HG02885 (cell line): ENCODE measurements around the gene UNK.
"Not testable (repeated sequence)": the region's sequence is repeated elsewhere in the genome, so short reads cannot be mapped to it uniquely, and the experiment has no call there.

Experiments
- ATAC-seq: cut with Tn5 transposase; IDR thresholded peaks from one replicate; pipeline ENCODE4 v1.9.1; 2021; ENCODE audit warnings: mild to moderate bottlenecking; ENCODE audit not compliant: unreplicated experiment, poor library complexity

Gene UNK

GRCh38 chr17:75868730-75869281 lies 84.2 kb downstream of the UNK start:
- not testable (repeated sequence) for ATAC-seq

- no peak for ATAC-seq
Observed at GRCh38 chr17:75869282-75870141, 84.9 kb downstream of the UNK start.

- ATAC-seq: not testable (repeated sequence)
Observed at GRCh38 chr17:75870228-75870627, 85.6 kb downstream of the UNK start.

- no peak for ATAC-seq
Observed at GRCh38 chr17:75872434-75873351, 88.1 kb downstream of the UNK start.

- ATAC-seq: no peak
Observed at GRCh38 chr17:75873587-75874322, 89.1 kb downstream of the UNK start.

- no peak for ATAC-seq
Observed at GRCh38 chr17:75874323-75875181, 89.9 kb downstream of the UNK start.
